HG03025 (cell line): ENCODE data around the gene TMEM156.
A peak's percentile ranks its signal among the peaks of the same experiment; 100 is the strongest.
"Not testable (repeated sequence)": the region's sequence is repeated elsewhere in the genome, so short reads cannot be mapped to it uniquely, and the experiment has no call there.

Experiments used
- ATAC-seq: cut with Tn5 transposase; IDR thresholded peaks from one replicate; pipeline ENCODE4 v1.9.1; 2021; ENCODE audit warnings: mild to moderate bottlenecking, moderate library complexity; ENCODE audit not compliant: unreplicated experiment, low FRiP score

TMEM156 gene

DNA sequence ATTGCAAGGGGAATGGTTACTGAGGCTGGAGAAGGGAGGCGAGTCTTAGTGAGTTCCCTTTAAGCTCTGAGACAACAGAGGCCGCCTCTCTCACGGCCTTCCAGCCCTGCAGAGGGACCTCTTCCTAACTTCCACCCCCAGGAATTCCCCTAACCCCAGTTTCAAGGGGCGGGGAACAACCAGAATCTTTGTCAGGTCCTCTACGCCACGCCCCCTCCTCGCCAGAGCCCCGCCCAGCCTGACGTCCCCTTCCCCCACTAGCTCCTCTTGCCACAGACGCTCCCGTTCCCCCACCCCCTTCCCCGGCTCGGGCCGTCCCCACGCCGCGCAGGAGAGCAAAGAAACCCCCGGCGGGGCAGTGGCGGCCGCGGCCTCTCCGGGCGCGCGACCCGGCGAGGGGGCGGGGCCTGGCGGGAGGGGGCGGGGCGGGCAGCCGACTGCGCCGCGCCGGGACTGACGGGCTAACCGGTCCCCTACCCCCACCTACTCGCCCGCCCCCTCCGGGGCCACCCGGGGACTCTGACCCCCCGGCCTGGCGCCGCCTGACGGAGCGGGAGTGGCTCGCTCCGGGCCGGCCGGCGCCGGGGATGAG lies 12.3 kb upstream of the TMEM156 start:
- peak; percentile 64 for ATAC-seq

DNA sequence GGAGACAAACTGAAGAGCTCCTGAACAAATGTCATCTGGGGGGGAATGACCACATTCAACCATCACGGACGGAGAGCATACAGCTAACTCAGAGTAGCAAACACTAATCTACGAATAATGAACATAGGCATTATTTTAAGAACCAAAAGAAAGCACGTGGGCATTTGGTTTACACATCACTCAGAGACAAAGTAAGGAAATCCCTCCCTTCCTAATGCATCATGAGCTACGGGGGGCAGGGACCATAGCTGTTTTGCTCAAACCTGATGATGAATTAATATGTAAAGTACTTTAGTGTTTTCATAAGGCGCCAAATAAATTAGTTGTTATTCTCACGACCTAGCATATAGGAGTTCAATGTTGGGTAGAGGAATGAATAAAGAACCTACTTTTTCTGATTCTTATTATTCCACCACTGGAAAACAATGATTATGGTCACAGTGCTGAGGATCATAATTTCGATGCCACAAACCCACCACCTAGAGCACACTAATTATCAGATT lies 11.7 kb upstream of the TMEM156 start:
- ATAC-seq, result no peak

DNA sequence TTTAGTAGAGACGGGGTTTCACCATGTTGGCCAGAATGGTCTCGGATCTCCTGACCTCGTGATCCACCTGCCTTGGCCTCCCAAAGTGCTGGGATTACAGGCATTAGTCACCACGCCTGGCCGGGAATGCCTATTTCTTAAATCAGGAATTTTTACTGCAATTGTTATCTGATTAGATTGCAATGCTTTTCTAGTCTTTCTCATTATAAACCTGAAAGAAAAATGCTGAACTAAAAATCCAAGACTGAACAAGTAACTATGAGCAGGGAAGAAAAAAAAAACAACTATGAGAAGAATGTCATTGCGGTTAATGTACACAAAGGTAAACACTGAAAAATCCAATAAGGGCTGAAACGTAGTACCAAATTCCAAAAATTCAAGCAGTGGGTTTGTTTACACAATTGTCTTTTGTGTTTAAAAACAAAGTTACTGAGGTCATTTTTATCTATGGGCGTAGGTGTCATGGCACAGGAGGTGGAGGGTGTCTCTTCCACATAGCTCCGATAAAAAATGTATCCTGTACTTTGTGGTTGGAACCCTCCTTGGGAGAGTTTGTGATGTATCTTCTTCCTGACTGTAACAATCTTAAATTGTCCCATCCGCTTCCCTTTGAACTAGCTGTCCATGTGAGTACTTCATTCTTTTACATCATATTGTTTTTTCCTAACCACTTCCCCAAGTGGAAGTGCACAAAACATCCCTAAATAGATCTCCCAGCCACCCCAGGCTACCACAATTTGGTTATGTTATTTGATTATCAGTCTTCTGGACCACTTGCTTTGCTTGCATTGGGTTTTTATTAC lies 11.1 kb upstream of the TMEM156 start:
- ATAC-seq, result no peak

DNA sequence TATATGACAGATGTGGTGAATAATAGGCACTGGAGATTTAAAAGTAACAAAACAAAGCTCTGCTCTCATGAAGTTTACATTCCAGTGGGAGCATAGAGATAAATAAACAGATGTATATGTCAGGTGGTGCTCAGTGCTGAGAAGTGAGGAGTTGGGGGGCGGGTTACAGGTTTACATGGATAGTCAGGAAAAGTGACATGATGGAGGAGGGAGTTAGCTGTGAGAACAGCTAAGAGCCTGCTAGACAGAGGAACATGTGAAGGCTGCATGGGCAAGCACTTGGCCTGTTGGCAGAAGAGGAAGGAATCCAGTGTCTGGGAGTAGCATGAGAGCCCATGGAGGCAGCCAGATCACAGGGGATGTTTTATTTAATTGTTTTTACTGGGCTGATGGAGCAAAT lies 10.2 kb upstream of the TMEM156 start:
- no peak for ATAC-seq

DNA sequence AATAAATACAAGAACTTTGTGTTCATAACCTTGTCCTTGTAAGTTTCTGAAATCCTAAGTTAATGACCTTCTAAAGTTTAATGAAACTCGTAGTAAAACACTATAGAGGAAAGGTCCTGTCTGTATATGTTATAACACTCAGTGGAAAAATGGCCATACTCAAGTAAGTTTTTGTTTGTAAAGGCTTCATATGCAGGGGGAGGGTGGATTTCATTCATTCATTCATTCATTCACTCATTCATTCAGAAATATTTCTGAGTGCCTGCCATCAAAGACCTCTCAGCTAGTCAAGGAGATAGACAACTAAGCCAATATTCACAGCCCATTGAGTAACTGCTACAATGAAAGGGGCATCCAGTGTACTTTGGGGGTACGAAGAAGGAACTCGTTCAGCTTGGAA lies 6.9 kb upstream of the TMEM156 start:
- no peak for ATAC-seq

DNA sequence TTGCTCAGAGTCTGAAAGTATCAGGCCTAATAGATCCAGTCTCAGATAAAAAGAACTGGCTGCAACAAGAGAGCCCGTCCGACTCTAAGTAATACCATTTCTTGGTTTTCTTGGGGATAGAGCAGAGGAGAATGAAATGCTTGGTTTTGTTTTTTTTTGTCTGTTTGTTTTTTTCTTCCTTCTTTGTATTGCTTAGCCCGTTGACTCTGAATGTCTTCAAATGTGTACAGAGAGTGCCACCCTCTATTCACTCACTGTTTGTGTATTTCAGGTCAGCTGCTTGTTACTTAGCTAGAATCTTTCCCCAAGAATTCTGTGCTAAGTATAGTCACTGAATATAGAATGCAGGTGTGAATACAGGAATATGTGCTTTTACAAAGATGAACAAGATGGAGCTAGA lies 5.7 kb upstream of the TMEM156 start:
- ATAC-seq, result no peak

DNA sequence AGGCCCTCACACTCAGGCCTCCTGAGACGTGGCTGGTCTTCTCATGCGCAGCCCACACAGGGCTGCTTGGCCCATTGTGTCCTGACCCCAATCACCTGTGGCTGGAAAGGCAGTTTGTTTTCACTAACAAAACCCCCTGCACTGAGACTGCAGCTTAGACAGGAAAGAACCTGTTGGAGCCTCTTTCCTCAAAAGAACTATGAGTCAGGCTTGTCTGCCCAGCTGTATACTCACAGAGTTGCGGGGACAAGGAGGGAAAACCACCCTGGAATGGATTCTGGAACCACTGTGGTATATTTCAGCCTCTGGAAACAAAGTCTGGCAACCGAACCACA lies 5.2 kb upstream of the TMEM156 start:
- no peak for ATAC-seq

DNA sequence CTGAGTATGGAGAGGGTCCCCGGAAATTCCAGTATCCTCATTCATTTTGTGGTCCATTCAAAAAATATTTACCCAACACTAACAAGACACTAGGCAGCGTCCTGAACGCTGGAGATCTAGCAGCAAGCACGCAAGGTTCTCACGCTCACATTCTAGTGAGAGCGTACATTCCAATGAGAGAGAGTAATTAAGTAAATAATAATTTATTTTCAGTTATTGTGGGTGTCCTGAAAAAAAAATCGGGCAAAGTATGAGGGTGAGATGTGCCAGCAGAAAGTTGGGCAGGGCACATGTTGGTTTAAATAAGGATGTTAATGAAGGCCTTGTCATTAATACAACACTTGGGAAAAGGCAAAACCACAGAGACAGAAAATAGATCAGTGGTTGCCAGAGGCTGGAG lies 4.0 kb upstream of the TMEM156 start:
- ATAC-seq, result no peak

DNA sequence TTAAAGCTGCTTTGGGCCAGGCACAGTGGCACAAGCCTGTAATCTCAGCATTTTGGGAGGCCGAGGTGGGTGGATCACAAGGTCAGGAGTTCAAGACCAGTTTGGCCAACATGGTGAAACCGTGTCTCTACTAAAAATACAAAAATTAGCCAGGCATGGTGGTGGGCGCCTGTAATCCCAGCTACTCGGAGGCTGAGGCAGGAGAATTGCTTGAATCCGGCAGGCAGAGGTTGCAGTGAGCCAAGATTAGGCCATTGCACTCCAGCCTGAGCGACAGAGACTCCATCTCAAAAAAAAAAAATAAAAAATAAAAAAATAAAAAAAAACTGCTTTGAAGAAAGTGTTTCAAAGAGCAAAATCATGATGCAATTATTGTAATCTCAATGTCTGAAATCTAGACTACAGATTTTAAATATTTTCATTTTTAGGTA lies 604 bp downstream of the TMEM156 start:
- ATAC-seq, result not testable (repeated sequence)

DNA sequence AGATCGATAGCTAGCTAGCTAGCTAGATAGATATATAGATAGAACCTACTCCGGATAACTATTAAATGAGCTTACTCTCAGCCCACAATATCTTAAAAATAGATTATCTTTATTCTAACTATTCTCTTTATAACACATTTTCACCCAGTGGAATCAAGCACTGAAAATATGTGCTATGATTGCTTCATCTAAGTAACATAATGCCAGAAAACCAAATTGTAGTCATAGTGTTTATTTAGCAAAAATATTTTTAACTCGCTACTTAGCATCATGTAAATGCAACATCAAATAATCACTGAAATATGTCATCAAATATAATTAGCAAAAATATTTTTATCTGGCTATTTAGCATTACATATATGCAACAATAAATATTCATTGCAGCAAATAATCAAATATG lies 1.5 kb downstream of the TMEM156 start:
- no peak for ATAC-seq

DNA sequence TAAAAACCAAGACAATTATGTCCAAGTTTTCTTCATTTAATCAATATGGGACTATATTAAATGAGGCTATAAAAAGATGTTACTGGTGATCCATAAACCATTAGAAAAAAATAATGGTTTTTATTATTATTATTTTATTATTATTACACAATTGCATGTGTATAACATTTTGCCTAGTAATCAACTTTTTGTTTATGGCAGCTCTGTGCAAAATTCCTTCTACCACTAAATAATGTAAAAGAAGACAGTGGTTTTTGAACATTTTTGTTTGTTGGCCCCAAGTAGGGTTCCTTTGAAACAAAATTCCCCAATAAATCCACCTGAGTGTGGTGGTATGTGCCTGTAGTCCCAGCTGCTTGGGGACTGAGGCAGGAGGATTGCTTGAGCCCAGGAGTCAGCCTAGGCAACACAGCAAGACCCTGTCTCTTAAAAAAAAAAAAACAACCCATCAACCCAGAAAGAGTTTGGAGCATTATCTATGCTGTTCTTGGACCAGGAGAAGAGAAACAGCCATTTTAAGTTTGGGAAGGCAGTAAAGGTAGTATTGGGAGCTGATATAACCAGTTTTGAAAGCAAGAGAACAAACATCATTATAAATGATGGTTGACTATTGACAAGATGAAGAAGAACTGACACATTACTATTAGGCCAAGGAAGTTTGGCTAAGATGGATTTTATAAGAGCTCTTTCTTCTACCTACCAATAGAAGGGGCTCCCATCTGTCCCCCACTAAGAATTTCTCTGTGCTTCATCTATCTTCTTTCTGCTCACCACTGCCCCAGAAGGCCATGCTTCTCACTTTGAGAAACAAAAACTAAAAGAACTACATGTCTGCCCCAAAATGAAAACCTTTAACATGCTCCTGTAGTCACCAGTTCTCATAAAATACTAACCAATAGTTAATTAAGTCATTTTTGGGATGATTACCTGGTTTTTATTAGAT lies 2.2 kb downstream of the TMEM156 start:
- no peak for ATAC-seq

DNA sequence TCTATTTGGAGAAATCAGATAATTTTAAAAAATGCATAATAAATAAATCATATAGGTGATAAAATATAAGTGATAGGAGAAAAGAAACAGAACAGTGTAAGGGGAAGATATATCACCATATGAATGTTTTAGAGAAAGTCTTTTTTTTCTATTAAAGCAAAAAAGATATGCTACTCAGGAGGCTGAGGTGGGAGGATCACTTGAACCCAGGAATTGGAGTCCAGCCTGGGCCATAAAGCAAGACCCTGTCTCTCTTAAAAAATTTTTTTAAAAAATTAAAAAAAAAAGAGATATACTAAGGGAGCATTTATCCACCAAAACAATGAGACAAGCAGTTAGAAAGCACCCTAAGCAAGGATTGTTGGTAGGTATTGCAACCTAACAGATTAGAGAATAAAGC lies 6.1 kb downstream of the TMEM156 start:
- ATAC-seq, result no peak

DNA sequence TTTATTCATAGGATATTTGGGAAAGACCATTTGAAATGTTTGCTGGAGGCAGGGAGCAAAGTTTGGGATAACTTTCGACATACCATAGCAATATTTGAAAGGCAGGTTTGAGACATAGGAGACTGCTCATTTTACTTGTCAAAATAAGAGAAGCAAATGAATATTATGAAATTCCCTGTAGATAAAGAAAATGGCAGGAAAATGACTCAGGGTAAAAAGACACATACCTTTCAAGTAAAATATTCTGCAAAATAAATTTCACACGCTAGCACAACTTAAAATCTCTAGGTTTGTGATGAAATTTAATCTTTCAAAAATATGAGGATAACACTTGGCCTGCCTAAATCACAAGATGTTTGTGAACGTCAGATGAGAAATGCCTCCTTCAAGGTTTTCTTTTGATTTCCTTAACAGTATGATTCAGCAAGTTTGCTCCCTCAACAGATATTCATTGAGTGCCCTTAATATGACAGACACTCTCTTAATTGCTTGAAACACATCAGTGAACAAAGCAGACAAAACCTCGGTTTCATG lies 6.6 kb downstream of the TMEM156 start:
- no peak for ATAC-seq

DNA sequence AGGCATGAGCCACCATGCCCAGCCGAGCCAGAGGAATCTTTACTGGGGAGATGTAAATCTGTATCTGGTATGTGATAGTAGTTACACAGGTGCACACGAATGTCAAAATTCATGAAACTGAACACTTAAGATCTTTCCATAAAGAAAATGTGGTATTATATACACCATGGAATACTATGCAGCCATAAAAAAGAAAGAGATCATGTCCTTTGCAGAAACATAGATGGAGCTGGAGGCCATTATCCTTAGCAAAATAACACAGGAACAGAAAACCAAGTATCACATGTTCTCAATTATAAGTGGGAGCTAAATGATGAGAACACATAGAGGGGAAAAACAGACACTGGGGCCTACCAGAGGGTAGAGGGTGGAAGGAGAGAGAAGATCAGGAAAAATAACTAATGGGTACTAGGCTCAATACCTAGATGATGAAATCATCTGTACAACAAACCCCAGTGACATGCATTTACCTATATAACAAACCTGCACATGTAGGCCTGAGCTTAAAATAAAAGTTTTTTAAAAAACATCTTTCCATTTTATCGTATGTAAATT lies 7.8 kb downstream of the TMEM156 start:
- no peak for ATAC-seq

DNA sequence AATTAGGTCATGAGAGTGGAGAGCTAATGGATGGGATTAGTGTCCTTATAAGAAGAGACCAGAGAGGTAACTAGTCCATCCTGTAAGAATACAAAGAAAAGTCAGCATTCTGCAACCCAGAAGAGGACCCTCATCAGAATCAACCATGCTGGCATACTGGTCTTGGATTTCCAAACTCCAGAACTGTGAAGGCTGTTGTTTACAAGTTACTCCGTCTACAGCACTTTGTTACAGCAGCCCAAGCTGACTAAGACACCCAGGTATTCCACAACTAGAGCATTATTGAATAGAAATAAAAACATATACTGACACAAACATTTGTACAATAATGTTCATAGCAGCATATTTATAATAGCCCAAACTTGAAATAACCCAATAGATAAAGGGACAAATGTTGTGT lies 9.2 kb downstream of the TMEM156 start:
- no peak for ATAC-seq

DNA sequence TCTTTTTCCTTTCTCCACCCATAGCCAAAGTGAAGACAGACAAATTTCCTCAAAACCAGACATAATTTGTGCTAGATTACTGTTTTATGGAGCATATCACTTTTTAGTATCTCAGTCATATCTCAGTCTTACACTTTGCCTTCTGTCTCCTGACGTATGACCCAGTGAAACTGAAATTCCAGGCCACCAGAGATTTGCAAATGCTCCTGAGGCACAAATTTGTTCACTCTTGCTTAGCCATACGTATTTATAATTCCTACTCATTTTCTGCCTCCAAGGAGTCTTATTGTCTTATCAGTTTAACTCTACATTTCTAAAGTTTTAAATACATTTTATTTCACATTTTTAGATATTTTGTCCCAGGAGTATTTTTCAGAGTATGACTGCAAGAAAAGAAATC lies 10.0 kb downstream of the TMEM156 start:
- no peak for ATAC-seq

DNA sequence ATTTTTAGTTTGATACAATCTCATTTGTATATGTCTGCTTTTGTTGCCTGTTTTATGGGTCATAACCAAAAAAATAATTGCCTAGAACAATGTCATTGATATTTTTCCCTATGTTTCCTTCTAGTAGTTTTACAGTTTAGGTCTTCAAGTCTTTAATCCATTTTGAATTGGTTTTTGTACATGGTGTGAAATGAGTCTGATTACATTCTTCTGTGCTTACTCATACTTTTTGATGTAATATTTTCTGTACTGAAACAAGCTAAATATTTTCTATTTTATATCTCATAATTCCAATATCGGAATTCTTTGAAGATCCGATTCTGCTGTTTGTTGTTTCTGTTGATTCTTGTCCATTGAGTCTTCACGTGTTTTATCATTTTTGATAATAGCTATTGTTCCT lies 10.6 kb downstream of the TMEM156 start:
- no peak for ATAC-seq

DNA sequence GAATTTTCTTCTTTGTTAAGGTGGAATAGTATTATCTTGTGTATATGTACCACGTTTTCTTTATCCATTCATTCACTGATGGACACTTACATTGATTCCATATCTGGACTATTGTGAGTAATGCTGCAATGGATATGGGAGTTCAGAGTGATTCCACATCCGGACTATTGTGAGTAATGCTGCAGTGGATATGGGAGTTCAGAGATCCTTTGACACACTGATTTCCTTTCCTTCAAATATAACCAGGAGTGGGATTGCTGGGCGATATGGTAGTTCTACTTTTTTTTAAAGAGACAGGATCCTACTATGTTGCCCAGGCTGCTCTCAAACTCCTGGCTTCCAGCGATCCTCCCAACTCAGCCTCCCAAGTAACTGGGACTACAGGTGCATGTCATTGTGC lies 12.1 kb downstream of the TMEM156 start:
- ATAC-seq, result no peak

DNA sequence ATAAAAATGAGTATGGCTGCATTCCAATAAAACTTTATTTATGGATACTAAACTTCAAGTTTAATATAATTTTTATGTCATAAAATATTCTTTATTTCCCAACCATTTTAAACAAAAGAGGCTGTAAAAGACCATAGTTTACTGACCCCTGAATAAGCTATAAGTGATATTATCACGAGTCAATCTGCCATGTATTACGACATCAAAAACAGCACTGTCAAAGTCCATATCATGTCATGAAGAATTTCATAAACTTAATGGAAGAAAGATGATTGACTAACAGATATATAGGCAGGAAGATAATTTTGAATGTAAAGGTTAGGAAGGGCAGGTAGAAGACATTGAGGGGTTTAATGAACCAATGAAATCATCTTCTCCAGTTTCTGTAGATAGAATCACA lies 18.2 kb downstream of the TMEM156 start:
- ATAC-seq, result no peak

DNA sequence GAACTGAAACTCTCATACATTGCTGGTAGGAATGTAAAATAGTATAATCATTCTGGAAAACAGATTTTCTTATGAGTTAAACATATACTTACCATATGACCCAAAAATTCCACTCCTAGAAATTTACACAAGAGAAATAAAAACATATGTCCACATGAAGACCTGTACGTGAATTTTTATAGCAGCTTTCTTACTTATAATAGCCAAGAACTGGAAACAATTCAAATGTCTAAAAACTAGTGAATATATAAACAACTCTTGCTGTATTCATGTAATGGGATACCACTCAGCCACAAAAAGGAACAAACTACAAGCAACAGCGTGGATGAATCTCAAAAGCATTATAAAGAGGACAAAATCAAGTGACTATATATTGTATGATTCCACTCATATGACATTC lies 27.5 kb downstream of the TMEM156 start:
- no peak for ATAC-seq

DNA sequence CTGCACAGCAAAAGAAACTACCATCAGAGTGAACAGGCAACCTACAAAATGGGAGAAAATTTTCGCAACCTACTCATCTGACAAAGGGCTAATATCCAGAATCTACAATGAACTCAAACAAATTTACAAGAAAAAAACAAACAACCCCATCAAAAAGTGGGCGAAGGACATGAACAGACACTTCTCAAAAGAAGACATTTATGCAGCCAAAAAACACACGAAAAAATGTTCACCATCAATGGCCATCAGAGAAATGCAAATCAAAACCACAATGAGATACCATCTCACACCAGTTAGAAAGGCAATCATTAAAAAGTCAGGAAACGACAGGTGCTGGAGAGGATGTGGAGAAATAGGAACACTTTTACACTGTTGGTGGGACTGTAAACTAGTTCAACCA lies 30.2 kb downstream of the TMEM156 start:
- ATAC-seq, result not testable (repeated sequence)
